ENCODE data around the gene BIRC5.

BIRC5 gene

DNA sequence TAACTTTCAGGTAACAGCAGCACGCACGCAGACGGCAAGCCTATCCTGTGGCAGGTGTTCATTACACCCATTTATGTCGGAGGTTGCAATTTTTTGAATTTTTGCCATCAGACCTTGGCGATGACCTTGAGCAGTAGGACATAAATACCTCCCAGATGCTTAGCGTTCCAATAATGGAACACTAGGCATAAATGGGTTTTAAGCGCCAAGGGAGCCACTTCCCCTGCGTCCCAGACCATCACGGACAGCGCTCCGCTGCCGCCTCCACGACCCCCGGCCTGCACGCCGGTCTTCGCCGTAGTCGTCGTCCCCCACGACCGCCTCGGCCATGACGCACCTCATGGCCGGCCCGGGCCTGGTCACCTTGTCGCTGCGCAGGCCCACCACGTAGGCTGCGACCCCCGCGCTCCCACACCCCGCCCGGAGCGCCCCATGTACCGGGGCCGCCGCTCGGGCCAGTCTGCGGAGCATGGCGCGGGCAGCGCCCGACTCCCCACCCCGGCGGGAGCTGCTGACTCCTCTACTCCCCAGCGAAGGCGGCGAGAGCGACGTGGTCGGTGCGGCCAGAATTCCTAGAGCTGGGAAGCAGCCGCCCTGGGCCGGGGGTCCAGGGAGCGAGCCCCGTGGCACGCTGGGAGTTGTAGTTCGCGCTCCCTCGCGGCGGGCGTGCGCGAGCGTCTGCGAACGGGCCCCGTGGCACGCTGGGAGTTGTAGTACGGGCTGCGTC lies 40.1 kb downstream of the BIRC5 start:
- in situ Hi-C loops (cut with MboI; ENCODE audit: low sequenced_read_pairs) = no loop called here

DNA sequence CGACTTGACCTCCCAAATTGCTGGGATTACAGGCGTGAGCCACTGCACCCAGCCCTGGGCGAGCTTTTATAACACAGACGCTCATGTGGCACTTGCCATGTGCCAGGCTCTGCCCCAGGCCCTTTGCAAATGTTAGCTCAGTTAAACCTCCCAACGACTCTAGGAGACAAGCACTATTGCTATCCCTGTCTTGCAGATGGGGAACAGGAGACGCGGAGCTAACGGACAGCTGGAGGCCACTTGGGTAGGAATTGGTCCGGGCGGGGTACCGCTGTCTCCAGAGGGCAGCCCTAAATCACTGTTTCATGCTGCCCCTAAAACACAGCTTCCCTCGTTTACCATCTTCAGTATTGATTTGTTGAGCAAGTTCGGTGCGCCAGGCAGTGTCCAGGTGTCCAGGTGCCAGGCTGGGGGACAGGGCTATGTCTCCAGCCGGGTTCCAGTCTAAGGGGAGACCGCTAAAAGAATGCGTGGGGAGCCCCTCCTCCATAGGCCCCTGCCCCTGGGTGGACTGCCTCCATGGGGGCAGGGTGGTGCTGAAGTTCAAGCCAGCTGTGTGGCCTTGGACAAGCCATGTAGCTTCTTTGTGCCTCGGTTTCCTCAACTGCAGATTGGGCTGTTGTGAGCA lies 41.1 kb downstream of the BIRC5 start:
- in situ Hi-C loops (cut with MboI; ENCODE audit: low sequenced_read_pairs) = no loop called here

DNA sequence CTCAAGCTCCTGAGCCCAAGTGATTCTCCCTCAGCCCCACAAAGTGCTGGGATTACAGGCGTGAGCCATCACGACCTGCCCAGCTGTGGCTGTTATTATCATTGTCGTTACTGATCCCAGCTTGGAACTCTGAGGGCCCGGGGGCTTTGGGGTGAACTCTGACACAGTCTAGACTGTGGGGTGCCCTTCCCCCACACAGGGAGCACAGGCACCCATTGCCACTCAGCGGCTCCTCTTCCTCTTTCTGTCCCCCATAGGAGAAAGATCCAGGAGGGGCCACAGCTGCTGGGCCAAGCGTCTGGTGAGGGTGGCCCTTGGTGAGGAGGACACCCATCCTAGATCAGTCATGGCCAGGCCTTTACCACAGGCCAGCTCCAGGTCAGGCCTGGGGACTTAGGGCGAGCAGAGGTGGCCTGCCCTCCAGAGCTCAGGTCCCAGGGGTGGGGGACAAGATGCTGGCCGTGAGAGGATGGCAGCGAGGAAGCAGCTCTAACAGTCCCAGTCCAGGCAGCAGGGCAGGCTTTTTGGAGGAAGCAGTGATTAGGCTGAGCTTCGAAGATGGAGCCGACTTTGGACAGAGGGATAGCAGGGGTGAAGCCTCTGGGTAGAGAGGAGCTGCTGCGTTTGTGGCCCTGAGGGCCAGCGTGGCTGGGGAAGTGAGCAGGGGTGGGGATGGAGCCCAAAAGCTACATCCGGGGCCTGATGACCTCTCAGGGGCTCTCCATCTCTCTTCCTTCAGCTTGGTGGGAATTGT lies 42.1 kb downstream of the BIRC5 start:
- in situ Hi-C loops (cut with MboI; ENCODE audit: low sequenced_read_pairs) = no loop called here

DNA sequence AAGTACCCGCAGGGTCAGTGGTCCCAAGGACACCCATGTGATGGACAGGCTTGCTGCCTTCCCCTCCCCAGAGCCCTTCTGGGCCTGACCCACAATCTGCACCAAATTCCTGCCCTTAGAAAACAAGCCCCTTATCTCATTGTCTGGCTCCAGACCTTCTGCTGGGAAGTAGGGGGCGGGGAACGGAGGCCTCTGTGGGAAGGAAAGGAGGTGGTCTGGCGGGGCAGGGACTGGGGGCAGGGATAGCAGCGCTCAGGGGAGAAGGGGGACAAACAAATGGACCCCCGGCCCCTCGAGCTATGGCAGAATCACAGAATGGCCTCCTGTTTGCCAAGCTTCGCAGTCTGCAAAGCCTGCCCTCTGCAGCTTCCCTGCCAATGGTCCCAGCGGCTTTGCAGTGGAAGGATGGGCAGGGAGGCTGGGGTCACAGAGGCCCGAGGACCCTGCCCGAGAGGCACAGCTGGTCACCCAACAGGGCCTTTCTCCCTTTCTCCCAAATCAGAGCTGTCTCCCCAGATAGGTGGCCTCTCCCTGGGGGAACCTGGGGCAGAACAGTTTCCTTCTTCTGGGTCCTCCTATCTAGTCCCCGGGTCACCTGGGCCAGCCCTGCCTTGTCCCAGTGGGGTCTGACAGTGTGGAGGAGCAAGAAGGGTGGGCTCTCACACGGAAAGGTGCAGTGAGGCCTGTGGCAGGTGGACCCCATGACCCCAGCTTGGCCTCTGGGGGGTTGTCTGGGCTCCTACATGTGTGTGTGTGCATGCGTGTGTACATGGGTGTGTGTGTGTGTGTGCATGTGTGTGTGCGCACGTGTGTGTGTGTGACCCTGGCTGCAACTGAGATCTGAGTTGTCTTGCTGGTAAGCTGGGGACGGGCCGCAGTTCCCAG lies 42.9 kb downstream of the BIRC5 start:
- in situ Hi-C loops (cut with MboI; ENCODE audit: low sequenced_read_pairs) = no loop called here

DNA sequence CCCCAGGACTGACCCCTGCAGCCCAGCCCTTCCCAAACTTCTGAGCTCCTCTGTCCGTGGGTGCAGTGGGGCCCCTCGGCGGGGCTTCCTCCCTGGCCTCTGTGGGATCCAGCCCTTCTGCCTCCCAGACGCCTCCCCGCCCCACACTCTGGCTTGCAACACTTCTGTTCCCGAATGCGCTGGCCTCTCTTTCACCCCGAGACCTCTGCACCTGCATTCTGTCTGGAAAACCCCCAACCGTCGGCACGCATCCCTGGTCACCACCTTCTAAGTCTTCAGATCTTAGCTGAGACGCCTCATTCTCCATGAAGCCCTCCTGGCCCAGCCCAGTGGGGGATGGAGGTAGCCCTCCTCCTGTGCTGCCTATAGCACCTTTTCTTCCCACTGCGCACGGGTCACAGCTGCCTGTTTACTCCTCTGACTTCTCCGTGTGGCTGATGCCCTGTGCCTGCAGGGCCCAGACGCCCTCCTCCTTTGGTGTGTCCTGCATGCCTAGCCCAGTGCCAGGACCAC lies 43.8 kb downstream of the BIRC5 start:
- in situ Hi-C loops (cut with MboI; ENCODE audit: low sequenced_read_pairs) = no loop called here

DNA sequence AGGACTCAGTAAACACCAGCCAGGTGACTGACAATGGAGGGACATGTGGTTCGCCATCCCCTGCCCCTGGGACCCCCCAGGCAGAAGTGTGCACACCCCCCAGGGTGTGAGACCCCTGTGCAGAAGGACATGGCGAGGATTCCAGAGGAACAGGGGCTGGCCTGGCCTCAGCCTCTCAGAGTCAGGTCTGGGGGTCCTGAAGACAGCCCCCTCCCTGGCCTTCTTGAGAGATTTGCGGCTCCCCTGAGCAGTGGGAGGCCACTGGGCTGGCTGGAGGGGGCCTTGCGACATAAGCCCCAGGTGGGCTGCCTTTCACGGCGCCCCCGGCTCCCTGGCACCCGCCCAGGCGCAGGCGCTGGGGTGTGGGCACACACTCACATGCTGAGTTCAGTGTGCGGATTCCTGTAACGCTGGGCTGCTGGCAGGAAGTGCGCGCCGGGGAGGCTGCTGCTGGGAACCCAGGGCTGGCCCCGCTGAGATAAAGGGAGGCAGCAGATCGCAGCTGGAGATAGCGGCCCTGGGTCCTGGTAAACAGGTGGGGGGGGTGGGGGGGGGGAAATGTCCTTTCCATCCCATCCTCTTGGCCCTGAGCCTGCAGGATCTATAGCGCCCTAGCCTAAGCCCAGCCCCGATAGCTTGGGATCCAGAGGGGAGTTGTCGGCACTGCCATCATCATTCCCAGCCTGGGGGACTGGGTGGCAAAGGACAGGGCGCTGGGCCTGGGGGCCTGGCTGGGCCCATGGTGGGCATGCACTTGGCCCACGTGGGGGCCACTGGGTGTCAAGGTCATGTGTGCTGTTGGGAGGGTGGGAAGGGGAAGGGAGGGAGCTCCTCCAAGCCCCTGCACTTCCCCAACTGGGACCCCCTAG lies 44.5 kb downstream of the BIRC5 start:
- in situ Hi-C loops (cut with MboI; ENCODE audit: low sequenced_read_pairs) = no loop called here

DNA sequence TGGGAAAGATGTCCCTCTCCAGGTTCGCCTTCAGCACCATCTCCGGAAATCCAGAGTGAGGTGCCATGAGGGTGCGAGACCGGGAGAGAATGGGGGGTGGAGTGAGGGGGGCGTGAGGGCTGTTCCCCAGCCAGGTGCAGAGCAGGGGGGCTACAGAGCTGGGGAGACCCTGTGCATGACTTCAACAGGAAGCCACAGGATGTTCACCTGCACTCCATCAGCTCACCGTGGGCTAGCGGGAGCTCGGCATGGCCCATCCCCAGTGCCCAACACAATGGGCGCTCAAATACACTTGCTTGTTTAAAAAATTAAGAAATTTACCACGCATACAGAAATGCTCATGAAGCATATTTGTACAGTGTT lies 45.1 kb downstream of the BIRC5 start:
- in situ Hi-C loops (cut with MboI; ENCODE audit: low sequenced_read_pairs) = no loop called here

DNA sequence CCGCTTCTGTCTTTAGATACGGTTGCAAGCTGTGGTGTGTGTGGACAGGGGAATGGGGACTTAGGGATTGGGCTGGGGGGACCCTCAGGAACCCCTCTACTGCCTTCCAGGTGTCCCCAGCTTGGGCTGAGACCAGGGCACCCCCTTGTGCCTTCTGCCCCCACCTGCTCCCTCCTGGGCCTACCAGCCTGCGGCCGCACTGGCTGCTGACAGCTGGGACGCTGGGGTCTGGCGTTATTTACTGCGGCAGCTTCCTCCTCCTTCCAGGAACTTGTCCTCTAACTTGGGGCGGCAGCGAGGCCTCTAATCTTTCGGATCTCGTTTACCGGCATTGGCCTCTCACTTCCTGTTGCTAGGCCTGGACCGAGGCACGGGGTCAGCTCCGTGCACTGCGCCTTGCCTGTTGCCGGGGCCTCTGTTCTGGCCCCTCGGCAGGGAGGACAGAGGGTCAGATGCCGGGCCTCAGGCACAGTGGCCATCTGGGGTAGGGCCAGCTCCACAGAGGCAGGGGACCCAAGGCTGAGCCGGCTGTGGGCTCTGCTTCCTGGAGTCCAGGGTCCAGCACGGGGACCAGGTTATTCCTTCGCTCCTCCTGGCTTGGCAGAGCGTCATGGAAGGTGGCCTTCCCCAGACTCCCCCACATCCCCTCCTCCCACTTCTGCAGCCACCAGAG lies 49.1 kb downstream of the BIRC5 start:
- in situ Hi-C loops (cut with MboI; ENCODE audit: low sequenced_read_pairs) = no loop called here

DNA sequence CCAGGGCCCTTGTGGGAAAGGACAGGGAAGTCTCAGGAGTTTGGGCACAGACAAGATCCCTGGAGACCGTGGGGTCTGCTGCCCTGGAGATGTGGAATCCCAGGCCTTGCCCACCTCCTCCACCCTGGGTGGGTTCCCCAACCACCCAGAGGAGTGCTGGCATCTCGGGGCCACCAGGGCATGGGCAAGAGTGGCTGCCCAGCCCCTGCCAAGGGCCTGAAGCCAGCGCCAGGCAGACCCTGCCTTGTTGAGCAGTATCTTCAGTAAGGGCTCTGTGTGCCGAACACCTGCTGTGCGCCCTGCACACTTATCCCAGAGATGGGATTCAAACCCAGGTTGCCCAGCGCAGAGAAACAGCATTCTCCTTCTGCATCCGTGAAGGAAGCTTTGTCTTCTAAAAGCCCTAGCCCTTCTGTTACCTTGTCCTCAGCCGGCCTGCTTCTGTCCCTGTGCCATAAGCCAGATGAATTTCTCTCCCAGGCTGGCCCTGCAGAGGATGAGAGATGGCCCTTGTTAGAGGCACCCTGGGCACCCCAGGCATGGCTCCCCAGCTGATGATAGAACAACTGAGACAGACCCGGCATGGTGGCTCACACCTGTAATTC lies 49.8 kb downstream of the BIRC5 start:
- in situ Hi-C loops (cut with MboI; ENCODE audit: low sequenced_read_pairs) = no loop called here

DNA sequence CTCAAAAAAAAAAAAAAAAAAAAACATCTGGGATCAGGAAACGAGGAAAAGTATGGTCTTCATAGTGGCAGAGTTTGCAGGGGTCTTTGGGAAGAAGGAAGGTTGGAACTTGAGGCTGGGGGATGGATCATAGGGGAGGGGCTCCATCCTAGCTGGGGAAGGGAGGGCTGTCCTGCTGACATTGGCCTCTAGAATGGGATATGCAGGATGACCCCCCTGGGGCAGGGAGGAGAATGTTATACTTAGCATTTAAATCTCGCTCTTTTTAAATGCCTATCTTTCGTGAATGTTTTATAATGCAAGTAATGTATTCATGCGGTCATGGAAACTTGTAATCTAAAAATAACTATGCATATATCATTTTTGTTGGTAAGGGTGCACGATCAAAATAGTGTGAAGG lies 50.5 kb downstream of the BIRC5 start:
- in situ Hi-C loops (cut with MboI; ENCODE audit: low sequenced_read_pairs) = no loop called here

DNA sequence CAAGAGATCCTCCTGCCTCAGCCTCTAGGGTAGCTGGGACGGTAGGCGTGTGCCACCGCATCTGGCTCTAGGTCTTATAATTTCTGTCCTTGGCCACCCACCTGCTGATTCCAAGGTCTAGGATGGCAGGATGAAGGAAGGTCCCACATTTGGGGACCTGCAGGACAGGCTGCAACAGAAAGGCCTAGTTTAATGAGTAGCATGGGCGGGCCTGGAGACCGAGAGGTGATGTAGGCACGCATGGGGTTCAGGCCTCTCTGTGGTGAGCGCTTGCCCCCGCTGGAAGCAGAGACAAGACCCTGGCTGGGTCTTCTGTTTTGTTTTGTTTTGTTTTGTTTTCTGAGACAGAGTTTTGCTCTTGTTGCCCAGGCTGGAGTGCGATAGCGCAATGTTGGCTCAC lies 51.1 kb downstream of the BIRC5 start:
- in situ Hi-C loops (cut with MboI; ENCODE audit: low sequenced_read_pairs) = no loop called here

DNA sequence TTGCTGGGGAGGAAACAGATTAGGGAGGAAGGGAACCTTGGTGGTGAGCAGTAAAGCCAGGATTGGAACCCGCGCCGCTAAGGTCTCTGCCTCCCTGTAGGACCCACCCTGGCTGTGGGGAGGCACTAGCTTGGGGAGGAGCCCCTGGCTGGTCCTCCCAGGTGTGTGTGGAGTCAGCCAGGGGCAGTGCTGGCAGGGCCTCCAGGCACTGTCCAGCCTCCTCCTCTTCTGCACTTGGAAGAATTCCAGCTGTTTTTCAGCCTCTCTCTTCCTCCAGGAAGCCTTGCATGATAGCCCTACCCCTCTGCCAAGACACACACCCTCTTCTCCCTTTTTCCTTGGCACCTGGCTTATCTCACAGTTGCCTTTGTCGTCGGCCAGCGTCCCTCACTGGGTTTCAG lies 52.2 kb downstream of the BIRC5 start:
- in situ Hi-C loops (cut with MboI; ENCODE audit: low sequenced_read_pairs) = no loop called here

DNA sequence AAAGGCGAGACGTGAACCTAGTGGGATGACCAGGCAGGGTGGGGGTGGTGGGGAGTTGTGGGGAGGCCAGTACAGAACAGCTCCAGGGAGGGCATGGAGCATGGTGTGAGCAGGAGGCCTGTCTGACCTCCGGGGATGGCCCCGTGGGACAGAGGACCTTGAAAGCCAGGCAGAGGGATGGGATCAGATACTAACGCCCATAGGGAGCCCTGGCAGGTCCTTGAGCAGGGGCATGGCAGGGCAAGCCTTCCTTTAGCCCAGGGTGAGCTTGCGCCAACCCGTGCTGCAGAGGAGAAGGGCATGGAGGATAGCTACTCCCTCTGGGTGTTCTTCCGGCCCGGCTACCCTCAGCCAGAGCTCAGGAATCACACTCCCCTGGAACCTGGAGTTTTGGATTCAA lies 52.7 kb downstream of the BIRC5 start:
- in situ Hi-C loops (cut with MboI; ENCODE audit: low sequenced_read_pairs) = no loop called here

DNA sequence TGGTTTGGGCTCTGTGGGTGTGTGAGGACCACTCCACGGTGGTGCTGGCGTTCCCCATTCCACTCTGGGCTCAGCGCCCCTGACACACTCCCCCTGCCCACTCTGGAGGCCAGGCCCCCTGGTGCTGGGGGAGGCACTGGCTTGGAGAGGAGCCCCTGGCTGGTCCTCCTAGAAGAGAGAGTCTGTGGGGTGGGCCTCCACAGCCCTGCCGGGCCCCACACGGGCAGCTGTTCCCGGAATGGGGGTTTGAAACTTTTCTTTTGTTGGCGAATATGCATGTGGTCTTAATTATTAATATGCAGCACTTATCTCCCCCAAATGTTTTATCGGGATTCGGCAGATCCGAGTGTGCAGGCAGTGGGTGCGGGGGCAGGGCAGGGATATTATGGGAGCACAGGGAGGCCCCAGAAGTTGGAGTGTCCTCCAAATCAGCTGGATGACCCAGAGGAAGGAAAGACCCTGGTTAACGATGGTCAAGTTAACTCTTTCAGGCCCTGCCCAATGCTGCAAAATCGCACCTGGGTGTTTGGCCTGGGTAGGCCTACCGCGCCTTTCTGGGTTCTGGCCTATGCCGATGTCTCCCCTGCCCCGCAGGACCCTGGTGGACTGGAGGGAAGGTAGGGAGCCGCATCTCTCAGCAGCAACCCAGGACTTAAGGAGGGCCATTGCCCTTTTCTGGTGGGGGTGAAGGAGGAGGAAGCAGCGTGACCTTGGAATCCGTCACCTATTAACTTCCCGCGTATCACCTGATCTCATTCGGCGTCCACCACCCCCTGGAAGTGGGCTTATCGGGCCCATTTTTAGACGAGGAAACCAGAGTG lies 53.4 kb downstream of the BIRC5 start:
- in situ Hi-C loops (cut with MboI; ENCODE audit: low sequenced_read_pairs) = no loop called here

DNA sequence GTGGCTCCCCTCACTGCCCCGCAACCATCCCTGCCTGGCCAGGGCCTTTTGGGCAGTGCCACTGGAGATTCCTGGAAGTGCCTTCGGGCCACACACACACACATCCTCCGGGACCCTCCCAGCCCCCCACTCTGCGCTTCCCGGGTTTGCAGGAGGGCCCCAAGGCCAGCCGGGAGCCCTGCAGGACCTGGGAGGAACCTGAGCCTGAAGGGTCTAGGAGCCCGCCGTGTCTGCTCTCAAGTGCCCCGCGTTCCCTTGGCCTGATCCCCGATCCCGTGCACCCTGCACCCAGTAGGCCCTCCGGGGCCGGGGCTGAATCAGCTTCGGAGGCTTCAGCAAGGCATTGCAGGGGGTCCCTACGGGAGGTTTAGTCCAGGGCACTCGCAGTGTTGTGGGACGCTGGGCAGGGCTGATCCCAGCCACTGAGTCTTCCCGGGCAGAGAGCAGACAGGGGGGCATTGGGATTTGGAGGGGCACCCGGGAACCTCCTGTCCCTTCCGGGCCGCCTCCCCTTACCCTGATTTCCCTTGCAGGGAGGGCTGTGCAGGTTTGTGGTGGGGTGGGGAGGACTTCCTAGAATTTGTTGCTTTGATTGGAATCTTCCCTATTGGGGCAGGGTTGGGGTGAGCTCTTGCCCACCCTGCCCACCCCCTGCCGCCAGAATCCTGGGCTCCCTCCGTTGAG lies 54.3 kb downstream of the BIRC5 start:
- in situ Hi-C loops (cut with MboI; ENCODE audit: low sequenced_read_pairs) = no loop called here

DNA sequence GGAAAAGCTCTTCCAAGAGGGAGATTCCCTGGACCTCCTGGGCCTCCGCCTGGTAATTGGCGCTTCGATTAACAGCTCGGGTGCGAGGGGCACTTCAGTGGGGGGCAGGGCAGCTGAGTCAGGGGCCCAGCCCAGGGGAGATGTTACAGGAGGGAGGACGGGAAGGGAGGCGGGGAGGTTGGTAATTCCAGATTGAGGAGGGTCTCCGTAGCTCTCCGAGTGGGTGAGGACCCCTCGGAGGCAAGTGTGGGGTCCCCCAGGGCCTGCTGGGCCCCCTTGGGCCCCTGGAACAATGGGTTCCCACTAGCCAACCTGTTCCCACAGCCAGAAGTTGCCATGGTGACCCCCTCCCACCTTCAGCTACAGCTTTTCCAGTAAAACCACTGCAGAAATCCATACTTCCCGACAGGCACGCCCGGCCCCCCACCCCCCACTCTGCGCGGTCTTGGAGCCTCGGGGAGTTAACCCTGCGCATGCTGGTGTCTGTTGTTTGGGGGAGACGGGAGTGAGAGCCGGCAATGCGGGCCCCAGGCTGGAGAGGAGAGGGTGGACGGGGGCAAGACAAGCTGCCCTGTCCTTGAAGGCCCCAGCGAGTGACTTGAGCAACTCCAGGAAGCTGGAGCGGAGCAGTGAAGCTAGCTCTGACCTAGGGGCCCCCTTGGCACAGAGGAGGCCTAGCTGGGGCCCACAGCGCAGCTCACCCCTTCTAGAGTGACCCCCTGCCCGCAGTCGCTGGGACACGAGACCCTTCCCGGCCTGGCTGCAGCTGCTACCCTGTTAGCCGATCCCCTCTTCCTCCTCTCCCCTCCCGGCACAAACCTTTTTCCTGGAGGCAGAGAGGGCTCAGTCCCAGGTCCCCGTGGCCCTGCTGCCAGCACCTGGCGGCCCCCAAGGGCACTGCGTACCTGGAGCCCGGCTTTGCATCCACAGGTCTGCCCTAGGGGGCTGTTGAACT lies 55.2 kb downstream of the BIRC5 start:
- in situ Hi-C loops (cut with MboI; ENCODE audit: low sequenced_read_pairs) = no loop called here

DNA sequence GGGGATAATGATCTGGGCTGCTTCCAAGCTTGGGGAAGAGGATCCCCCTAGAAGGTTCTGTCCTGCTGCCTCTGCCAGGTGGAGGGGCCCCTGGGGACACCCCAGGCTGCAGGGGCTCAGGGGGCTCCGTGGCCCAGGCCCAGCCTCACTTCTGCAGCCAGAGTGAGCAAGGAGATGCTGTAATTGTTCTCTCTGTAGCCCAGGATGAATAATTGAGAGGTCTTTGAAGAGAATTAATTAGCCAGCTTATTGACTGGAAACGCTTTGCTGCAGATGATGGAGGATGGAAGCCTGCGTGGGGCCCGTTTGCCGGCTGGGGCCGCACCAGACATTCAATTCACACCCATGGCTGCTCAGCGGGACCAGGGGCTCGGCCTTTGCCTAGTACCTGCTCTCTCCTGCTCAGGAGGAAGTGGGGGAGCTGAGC lies 55.9 kb downstream of the BIRC5 start:
- in situ Hi-C loops (cut with MboI; ENCODE audit: low sequenced_read_pairs) = no loop called here
